SU-DHL-6 (cell line): ENCODE data around the gene FOCAD.

Source experiments
- EZH2phosphoT487 ChIP-seq: fragments of 200-600 bp; sonication (generic), shearing (Covaris generic); conservative IDR thresholded peaks from 2 replicates; pipeline ENCODE4 v1.6.1; 2018; ENCODE audit warnings: mild to moderate bottlenecking, antibody characterized with exemption, low read length, moderate library complexity, mixed read lengths
- TF ChIP-seq, protein P1 (sequence below): fragments of 200-600 bp; sonication (generic); IDR thresholded peaks from one replicate; pipeline ENCODE4 v1.5.1; 2017; ENCODE audit warnings: antibody characterized with exemption, mild to moderate bottlenecking, low read length, moderate library complexity; ENCODE audit not compliant: insufficient read depth, poor library complexity, severe bottlenecking

DNA sequence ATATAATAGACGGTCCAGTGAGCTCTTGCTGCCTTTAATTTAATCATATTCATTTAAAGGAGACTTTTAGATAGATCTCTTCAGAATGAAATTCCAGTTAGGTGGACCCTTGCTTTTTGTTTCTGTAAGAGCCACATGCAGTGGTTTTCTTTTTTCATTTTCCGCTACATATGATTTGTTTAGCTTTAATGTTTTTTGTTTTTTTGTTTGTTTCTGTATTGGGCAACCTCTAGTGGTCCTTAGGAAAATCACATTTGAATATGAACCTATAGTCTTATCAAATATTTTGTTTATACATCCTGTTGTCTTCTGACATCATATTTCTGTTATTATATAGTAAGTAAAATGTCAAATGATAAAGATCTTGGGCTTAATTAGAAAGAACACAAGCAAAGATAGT is 196.6 kb downstream of the FOCAD start:
- TF ChIP-seq, protein P1, sequence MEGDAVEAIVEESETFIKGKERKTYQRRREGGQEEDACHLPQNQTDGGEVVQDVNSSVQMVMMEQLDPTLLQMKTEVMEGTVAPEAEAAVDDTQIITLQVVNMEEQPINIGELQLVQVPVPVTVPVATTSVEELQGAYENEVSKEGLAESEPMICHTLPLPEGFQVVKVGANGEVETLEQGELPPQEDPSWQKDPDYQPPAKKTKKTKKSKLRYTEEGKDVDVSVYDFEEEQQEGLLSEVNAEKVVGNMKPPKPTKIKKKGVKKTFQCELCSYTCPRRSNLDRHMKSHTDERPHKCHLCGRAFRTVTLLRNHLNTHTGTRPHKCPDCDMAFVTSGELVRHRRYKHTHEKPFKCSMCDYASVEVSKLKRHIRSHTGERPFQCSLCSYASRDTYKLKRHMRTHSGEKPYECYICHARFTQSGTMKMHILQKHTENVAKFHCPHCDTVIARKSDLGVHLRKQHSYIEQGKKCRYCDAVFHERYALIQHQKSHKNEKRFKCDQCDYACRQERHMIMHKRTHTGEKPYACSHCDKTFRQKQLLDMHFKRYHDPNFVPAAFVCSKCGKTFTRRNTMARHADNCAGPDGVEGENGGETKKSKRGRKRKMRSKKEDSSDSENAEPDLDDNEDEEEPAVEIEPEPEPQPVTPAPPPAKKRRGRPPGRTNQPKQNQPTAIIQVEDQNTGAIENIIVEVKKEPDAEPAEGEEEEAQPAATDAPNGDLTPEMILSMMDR, result no peak
- no peak for TF ChIP-seq EZH2phosphoT487
